ENCODE results near the gene RANBP1. TPM values are rescaled to one million over a fixed set of nuclear protein-coding genes. Genes with fewer than 3 reads are reported as not detected.

The RANBP1 gene
- total RNA-seq, 3 donors from 2014 or later, result 58.4 to 102 (median 66.0) TPM

- H3K36me3 ChIP-seq (ENCODE audit: low read depth), result no peaks in the 10 kb centered on the region
- intact Hi-C loops (cut with DNase I, micrococcal nuclease), result no loop called here
These were observed 24.6 kb downstream of the RANBP1 start for GRCh38 chr22:20140521-20140964.

GRCh38 chr22:20141186-20142077 lies 25.5 kb downstream of the RANBP1 start:
- no peaks in the 10 kb centered on the region for H3K9me3 ChIP-seq
- H3K4me3 ChIP-seq, result no peak overlapping the region
- TF ChIP-seq CTCF (IDR thresholded peaks at IDR 0.05), result no peak
- no peak for DNase-seq
- H3K4me1 ChIP-seq (ENCODE audit: low read depth), result peaks cover 3% of the 10 kb centered on the region
- intact Hi-C loops (cut with DNase I, micrococcal nuclease), result no loop called here
- no peaks in the 10 kb centered on the region for H3K36me3 ChIP-seq (ENCODE audit: low read depth)
- ATAC-seq, result no peak

More at GRCh38 chr22:20140521-20140964, 24.6 kb downstream of the RANBP1 start:
- Histone ChIP-seq H3K4me1 (ENCODE audit: low read depth) (peaks cover 3% of the 10 kb centered on the region), H3K9me3 (no peaks in the 10 kb centered on the region), H3K4me3 (no peak overlapping the region)
- DNase-seq, result no peak
- ATAC-seq, result no peak
- TF ChIP-seq CTCF (IDR thresholded peaks at IDR 0.05), result no peak

GRCh38 chr22:20142711-20143621 lies 27.1 kb downstream of the RANBP1 start:
- Histone ChIP-seq H3K4me1 (ENCODE audit: low read depth) (no peaks in the 10 kb centered on the region), H3K4me3 (no peak overlapping the region), H3K36me3 (ENCODE audit: low read depth) (no peaks in the 10 kb centered on the region), H3K9me3 (no peaks in the 10 kb centered on the region)
- DNase-seq (no peak), ATAC-seq (no peak)
- intact Hi-C loops (cut with DNase I, micrococcal nuclease), result no loop called here
- TF ChIP-seq CTCF (IDR thresholded peaks at IDR 0.05), result no peak

- ATAC-seq (no peak), DNase-seq (no peak)
- Histone ChIP-seq H3K9me3 (no peaks in the 10 kb centered on the region), H3K36me3 (ENCODE audit: low read depth) (no peaks in the 10 kb centered on the region), H3K4me1 (ENCODE audit: low read depth) (no peaks in the 10 kb centered on the region), H3K4me3 (no peak overlapping the region)
- intact Hi-C loops (cut with DNase I, micrococcal nuclease), result no loop called here
- TF ChIP-seq CTCF (IDR thresholded peaks at IDR 0.05), result no peak
These were observed 28.2 kb downstream of the RANBP1 start for GRCh38 chr22:20143883-20144665.

GRCh38 chr22:20145206-20145831 lies 29.4 kb downstream of the RANBP1 start:
- intact Hi-C loops (cut with DNase I, micrococcal nuclease), result no loop called here
- ATAC-seq, result no peak

More at GRCh38 chr22:20145206-20145831, 29.4 kb downstream of the RANBP1 start:
- DNase-seq, result no peak
- H3K4me3 ChIP-seq, result no peak overlapping the region
- H3K36me3 ChIP-seq (ENCODE audit: low read depth), result no peaks in the 10 kb centered on the region
- H3K9me3 ChIP-seq, result no peaks in the 10 kb centered on the region
- H3K4me1 ChIP-seq (ENCODE audit: low read depth), result no peaks in the 10 kb centered on the region
- no peak for TF ChIP-seq CTCF (IDR thresholded peaks at IDR 0.05)
